Activated CD8-positive, alpha-beta memory T cell treated with anti-CD3 and anti-CD28 coated beads, Interleukin-2, amount 50 U/mL, for 4 hours (primary cell): Measurements from ENCODE around the gene EYS.

Experiments
- DNase-seq: peaks from one replicate; pipeline ENCODE4 v3.0.0-alpha.2; 2020

EYS gene

GRCh38 chr6:64415926-64416325, 1291.1 kb downstream of the EYS start:
- no peak for DNase-seq

- DNase-seq, result no peak
Measured at GRCh38 chr6:64411226-64411625, 1295.8 kb downstream of the EYS start.

GRCh38 chr6:64409948-64410347, 1297.1 kb downstream of the EYS start:
- DNase-seq, result no peak

GRCh38 chr6:64404396-64404795, 1302.6 kb downstream of the EYS start:
- no peak for DNase-seq

GRCh38 chr6:64383277-64383676, 1323.7 kb downstream of the EYS start:
- no peak for DNase-seq

GRCh38 chr6:64376394-64376793, 1330.6 kb downstream of the EYS start:
- DNase-seq, result no peak

- DNase-seq, result no peak
Measured at GRCh38 chr6:64357430-64357829, 1349.6 kb downstream of the EYS start.

- DNase-seq, result no peak
Measured at GRCh38 chr6:64347411-64347810, 1359.6 kb downstream of the EYS start.

DNA sequence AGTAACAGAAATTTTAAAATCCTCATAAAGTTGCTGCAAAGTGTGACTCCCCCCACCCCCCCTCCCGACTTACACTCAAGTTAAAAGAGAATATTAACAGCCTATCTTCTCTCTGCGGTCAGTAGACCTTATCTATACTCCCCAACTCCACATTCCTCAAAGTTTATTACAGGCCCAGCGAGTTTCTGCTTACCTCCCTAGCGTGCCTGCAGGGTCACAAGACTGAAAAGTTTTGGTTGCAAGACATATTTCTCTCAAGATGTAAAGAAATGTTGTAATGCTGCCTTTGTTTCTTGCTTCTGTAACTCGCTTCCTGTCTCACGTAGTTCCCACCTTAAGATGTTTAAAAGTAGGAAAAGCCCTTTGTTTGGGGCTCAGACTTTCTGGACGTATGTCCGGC, 1371.8 kb downstream of the EYS start:
- no peak for DNase-seq

- no peak for DNase-seq
Measured at GRCh38 chr6:64334636-64335035, 1372.4 kb downstream of the EYS start.

DNA sequence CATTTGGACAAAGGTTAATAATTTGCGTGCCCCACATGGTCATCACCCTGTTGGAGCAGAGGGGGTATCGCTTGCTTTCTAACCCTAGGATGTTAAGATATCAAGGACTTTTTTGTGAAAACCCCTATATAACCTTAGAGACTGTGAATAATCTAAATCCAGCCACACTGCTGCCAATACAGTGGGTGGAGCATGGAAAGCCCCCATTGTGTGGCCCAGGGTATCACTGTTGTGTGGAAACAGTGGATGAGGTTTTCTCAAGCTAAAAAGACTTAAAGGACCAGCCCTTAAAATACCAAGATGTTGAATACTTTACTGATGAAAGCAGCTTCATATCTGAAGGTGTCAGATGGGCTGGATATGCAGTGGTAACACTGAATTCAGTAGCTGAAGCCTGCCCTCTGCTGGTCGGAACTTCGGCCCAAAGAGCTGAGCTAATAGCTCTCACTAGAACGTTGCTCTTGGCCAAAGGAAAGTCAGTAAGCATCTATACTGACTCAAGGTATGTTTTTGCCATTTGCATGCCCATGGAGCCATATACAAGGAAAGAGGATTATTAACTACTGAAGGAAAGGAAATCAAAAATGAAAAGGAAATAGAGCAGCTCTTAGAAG, 1376.2 kb downstream of the EYS start:
- no peak for DNase-seq

GRCh38 chr6:64326939-64327338, 1380.1 kb downstream of the EYS start:
- no peak for DNase-seq

DNA sequence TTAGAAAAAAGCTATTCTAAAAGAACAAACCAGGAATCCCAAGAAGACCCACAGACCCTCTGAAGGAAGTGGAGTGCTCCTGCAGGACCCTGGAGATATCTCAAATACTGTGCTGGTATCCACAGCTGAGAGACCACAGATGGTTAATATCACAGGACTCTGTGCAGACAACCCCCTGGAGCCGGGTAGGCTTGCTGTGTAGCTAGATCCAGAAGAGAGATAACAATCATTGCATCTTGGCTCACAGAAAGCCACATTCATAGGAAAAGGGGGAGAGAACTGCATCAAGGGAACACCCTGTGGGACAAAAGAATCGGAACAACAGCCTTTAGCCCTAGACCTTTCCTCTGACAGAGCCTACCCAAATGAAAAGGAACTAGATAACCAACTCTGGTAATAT, 1381.9 kb downstream of the EYS start:
- DNase-seq, result no peak

- no peak for DNase-seq
Measured at GRCh38 chr6:64310214-64310613, 1396.8 kb downstream of the EYS start.

- DNase-seq, result no peak
Measured at GRCh38 chr6:64301307-64302236, 1405.5 kb downstream of the EYS start.

GRCh38 chr6:64299176-64299575, 1407.8 kb downstream of the EYS start:
- DNase-seq, result no peak

GRCh38 chr6:64294034-64294433, 1413.0 kb downstream of the EYS start:
- DNase-seq, result no peak

GRCh38 chr6:64293298-64293697, 1413.7 kb downstream of the EYS start:
- no peak for DNase-seq

- no peak for DNase-seq
Measured at GRCh38 chr6:64290867-64291266, 1416.2 kb downstream of the EYS start.

- DNase-seq, result no peak
Measured at GRCh38 chr6:64289931-64290330, 1417.1 kb downstream of the EYS start.

GRCh38 chr6:64288351-64288750, 1418.7 kb downstream of the EYS start:
- no peak for DNase-seq

DNA sequence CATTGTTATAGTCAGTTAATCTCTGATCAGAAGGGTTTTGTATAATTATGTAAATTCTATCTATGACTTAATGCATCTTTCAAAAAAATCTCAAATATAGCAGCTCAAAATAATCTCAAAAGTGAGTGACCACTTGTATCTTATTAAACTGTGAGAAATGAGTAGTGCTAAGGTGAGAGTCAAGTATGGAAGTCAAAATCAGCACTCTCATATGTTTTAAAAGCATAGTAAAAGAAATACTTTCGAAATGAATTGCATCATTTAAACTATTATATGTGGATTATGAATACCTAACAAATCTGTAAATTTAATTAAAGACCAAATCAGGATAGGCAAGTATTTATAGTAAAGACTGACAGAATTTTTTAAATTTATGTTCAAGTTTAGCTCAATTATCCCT, 1425.9 kb downstream of the EYS start:
- no peak for DNase-seq

DNA sequence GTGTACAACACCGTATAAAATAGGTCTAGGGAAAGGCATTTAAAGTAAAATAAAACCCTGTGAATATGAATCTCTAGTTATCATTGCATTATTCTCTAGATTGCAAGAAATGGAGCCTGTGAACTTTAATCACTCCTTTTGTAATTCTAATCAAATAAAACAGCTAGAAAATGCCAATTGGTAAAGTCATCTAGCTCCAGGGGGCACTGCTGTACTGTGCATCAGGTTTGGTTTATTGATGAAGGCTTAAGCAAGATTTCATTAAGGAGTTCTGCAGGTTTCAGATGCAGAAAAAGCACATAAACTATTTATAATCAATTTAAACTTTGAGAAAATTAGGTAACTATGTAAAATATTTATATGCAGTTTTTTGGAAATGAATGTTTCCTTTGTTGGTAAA, 1426.5 kb downstream of the EYS start:
- no peak for DNase-seq

DNA sequence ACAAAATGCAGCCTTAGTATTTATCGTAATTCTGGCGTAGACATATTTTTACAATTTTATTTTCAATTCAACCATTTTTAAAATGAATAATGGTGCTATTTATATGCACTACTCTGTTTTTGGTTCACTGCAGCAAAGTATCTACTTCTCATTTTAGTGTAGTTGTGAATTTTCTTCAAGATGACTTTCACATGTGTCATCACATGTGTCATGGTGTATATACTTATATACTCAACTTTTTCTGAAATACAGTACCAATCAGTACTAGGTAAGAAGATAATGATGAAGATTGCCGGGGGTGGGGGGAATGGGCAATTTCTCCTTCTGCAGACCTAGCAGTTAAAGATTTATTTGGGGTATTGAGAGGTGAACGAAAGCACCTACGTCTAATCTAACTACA, 1436.9 kb downstream of the EYS start:
- DNase-seq, result no peak
